CD4-positive, CD25-positive, alpha-beta regulatory T cell (primary cell): ENCODE measurements around the gene MFGE8. TPM values are rescaled to one million over a fixed set of nuclear protein-coding genes. Genes with fewer than 3 reads are reported as not detected.
A peak's percentile ranks its signal among the peaks of the same experiment; 100 is the strongest.

Experiments used
- ATAC-seq, 2 donors: fragments of 150-1000 bp; cut with Tn5 transposase; one replicate each; pipeline ENCODE4 v1.10.0; 2021; ENCODE audit warnings: low read depth in 2 of 2, moderate number of reproducible peaks in 2 of 2, moderate library complexity in 1 of 2
- DNase-seq, 3 donors: peaks; one replicate each; pipeline versions ENCODE4 v3.0.0 to v3.0.0-alpha.2; 2012 to 2022; ENCODE audit warnings: mixed read lengths in 1 of 3
- H3K27ac ChIP-seq: one replicate; pipeline ENCODE4 v1.7.0; 2013; ENCODE audit warnings: mild to moderate bottlenecking, low read length; ENCODE audit not compliant: insufficient read depth, poor library complexity, severe bottlenecking
- H3K27me3 ChIP-seq: one replicate; pipeline ENCODE4 v1.7.0; 2013; ENCODE audit warnings: low read length; ENCODE audit not compliant: control insufficient read depth, insufficient read depth
- H3K36me3 ChIP-seq: one replicate; pipeline ENCODE4 v1.7.0; 2013; ENCODE audit warnings: mild to moderate bottlenecking, low read length, moderate library complexity; ENCODE audit not compliant: control insufficient read depth, insufficient read depth
- H3K4me1 ChIP-seq: 2 replicates; pipeline ENCODE4 v1.7.0; 2013; ENCODE audit warnings: mild to moderate bottlenecking, low read length; ENCODE audit not compliant: insufficient read depth, control insufficient read depth, poor library complexity, severe bottlenecking
- H3K4me3 ChIP-seq: one replicate; pipeline ENCODE4 v1.7.0; 2013; ENCODE audit warnings: low read depth, mild to moderate bottlenecking, low read length, moderate library complexity
- H3K9me3 ChIP-seq, 2 experiments: 1 replicate in 1 of 2; 2 replicates in 1 of 2; pipeline ENCODE4 v1.7.0; 2013; ENCODE audit warnings: low read length in 2 of 2, mild to moderate bottlenecking in 1 of 2, moderate library complexity in 1 of 2; ENCODE audit not compliant: control insufficient read depth in 2 of 2
- H3K27ac Mint-ChIP-seq, 3 donors: one replicate each; pipeline ENCODE4 v1.8.0; 2020 to 2022; ENCODE audit warnings: mild to moderate bottlenecking in 3 of 3, mixed read lengths in 3 of 3, moderate library complexity in 2 of 3
- H3K27me3 Mint-ChIP-seq: one replicate; pipeline ENCODE4 v1.8.0; 2022; ENCODE audit warnings: mild to moderate bottlenecking, mixed read lengths
- H3K36me3 Mint-ChIP-seq: one replicate; pipeline ENCODE4 v1.8.0; 2020; ENCODE audit warnings: mixed read lengths
- H3K4me1 Mint-ChIP-seq, 4 donors: one replicate each; pipeline ENCODE4 v1.8.0; 2020 to 2022; ENCODE audit warnings: mixed read lengths in 4 of 4, mild to moderate bottlenecking in 1 of 4
- H3K4me3 Mint-ChIP-seq, 4 donors: one replicate each; pipeline ENCODE4 v1.8.0; 2020 to 2022; ENCODE audit warnings: mild to moderate bottlenecking in 4 of 4, mixed read lengths in 4 of 4, moderate library complexity in 3 of 4
- H3K9me3 Mint-ChIP-seq, 7 donors: one replicate each; pipeline ENCODE4 v1.8.0; 2020 to 2022; ENCODE audit warnings: mixed read lengths in 7 of 7, mild to moderate bottlenecking in 3 of 7, moderate library complexity in 2 of 7
- polyA plus RNA-seq, 4 donors: library from polyadenylated mRNA; unstranded; fragments of 300-500 nt; fragmentation: Illumina TruSeq; gene quantifications; one replicate each; pipeline ENCODE4 v1.2.3, GENCODE V29; 2021
- total RNA-seq: library from RNA; stranded (reverse); gene quantifications from one replicate; pipeline ENCODE4 v1.2.3, GENCODE V29; 2022

Gene MFGE8
- total and polyA plus RNA-seq, 5 donors from 2014 or later: 14.0 to 149 (median 14.4) TPM

- no peak overlapping the region for H3K4me3 ChIP-seq
- no peaks in the 10 kb centered on the region for H3K27me3 Mint-ChIP-seq
Measured at GRCh38 chr15:88917760-88918159, 4.6 kb upstream of the MFGE8 start.

GRCh38 chr15:88915354-88915753 lies 2.2 kb upstream of the MFGE8 start:
- H3K36me3 Mint-ChIP-seq: peaks cover 2% of the 10 kb centered on the region

More at GRCh38 chr15:88917760-88918159, 4.6 kb upstream of the MFGE8 start:
- Mint-ChIP-seq H3K36me3 (no peaks in the 10 kb centered on the region), H3K4me3 (peak overlapping the region in 1 of 4 donors; percentile 49), H3K9me3 (peaks cover 0 to 3% (median 0%) of the 10 kb centered on the region in 7 donors), H3K4me1 (peaks cover 4 to 35% (median 17%) of the 10 kb centered on the region in 4 donors), H3K27ac (peak overlapping the region in 2 of 3 donors; percentile 53 to 76)
- Histone ChIP-seq H3K27ac (no peak overlapping the region), H3K9me3 (no peaks in the 10 kb centered on the region), H3K4me1 (peaks cover 11% of the 10 kb centered on the region), H3K36me3 (no peaks in the 10 kb centered on the region), H3K27me3 (no peaks in the 10 kb centered on the region)
- DNase-seq: no peak
- no peak for ATAC-seq

GRCh38 chr15:88913850-88914169 lies 631 bp upstream of the MFGE8 start:
- Mint-ChIP-seq H3K27ac (peak overlapping the region; percentile 86 to 96 (median 95)), H3K36me3 (peaks cover 15% of the 10 kb centered on the region), H3K9me3 (no peaks in the 10 kb centered on the region), H3K4me3 (peak overlapping the region; percentile 89 to 100 (median 94)), H3K27me3 (no peaks in the 10 kb centered on the region), H3K4me1 (peaks cover 10 to 47% (median 30%) of the 10 kb centered on the region in 4 donors)
- H3K27me3 ChIP-seq: no peaks in the 10 kb centered on the region
- peaks cover 4% of the 10 kb centered on the region for H3K36me3 ChIP-seq
- peak overlapping the region; percentile 69 for H3K27ac ChIP-seq
- DNase-seq (no peak), ATAC-seq (no peak)
- peaks cover 25% of the 10 kb centered on the region for H3K4me1 ChIP-seq
- no peaks in the 10 kb centered on the region for H3K9me3 ChIP-seq
- peak overlapping the region; percentile 93 for H3K4me3 ChIP-seq

More at GRCh38 chr15:88915354-88915753, 2.2 kb upstream of the MFGE8 start:
- Histone ChIP-seq H3K9me3 (no peaks in the 10 kb centered on the region), H3K4me3 (no peak overlapping the region), H3K27me3 (no peaks in the 10 kb centered on the region), H3K36me3 (no peaks in the 10 kb centered on the region), H3K4me1 (peaks cover 27% of the 10 kb centered on the region), H3K27ac (no peak overlapping the region)
- Mint-ChIP-seq H3K4me3 (no peak overlapping the region), H3K27ac (no peak overlapping the region), H3K4me1 (peaks cover 12 to 45% (median 28%) of the 10 kb centered on the region in 4 donors), H3K9me3 (no peaks in the 10 kb centered on the region), H3K27me3 (no peaks in the 10 kb centered on the region)
- no peak for DNase-seq
- ATAC-seq: no peak

GRCh38 chr15:88912500-88912921 lies 668 bp downstream of the MFGE8 start:
- DNase-seq (no peak), ATAC-seq (no peak)
- Histone ChIP-seq H3K27ac (peak overlapping the region; percentile 69), H3K9me3 (no peaks in the 10 kb centered on the region), H3K36me3 (peaks cover 8% of the 10 kb centered on the region), H3K4me3 (peak overlapping the region; percentile 86), H3K4me1 (peaks cover 25% of the 10 kb centered on the region), H3K27me3 (no peaks in the 10 kb centered on the region)
- no peaks in the 10 kb centered on the region for H3K27me3 Mint-ChIP-seq
- H3K9me3 Mint-ChIP-seq: no peaks in the 10 kb centered on the region
- peak overlapping the region; percentile 89 to 100 (median 94) for H3K4me3 Mint-ChIP-seq
- peaks cover 10 to 53% (median 33%) of the 10 kb centered on the region in 4 donors for H3K4me1 Mint-ChIP-seq
- peaks cover 19% of the 10 kb centered on the region for H3K36me3 Mint-ChIP-seq
- H3K27ac Mint-ChIP-seq: peak overlapping the region; percentile 23 to 93 (median 91)

GRCh38 chr15:88911766-88912118 lies 1.4 kb downstream of the MFGE8 start:
- H3K36me3 Mint-ChIP-seq: peaks cover 23% of the 10 kb centered on the region
- DNase-seq (no peak), ATAC-seq (no peak)
- Histone ChIP-seq H3K4me3 (peak overlapping the region; percentile 86), H3K27ac (no peak overlapping the region), H3K9me3 (no peaks in the 10 kb centered on the region), H3K4me1 (peaks cover 25% of the 10 kb centered on the region), H3K27me3 (no peaks in the 10 kb centered on the region), H3K36me3 (peaks cover 8% of the 10 kb centered on the region)
- peaks cover 10 to 56% (median 33%) of the 10 kb centered on the region in 4 donors for H3K4me1 Mint-ChIP-seq
- no peaks in the 10 kb centered on the region for H3K9me3 Mint-ChIP-seq
- peak overlapping the region; percentile 89 to 100 (median 94) for H3K4me3 Mint-ChIP-seq
- no peaks in the 10 kb centered on the region for H3K27me3 Mint-ChIP-seq
- H3K27ac Mint-ChIP-seq: peak overlapping the region; percentile 91 to 94 (median 93)

GRCh38 chr15:88909956-88910831 lies 3.0 kb downstream of the MFGE8 start:
- Histone ChIP-seq H3K4me3 (no peak overlapping the region), H3K27me3 (no peaks in the 10 kb centered on the region), H3K27ac (no peak overlapping the region), H3K36me3 (peaks cover 11% of the 10 kb centered on the region), H3K4me1 (peaks cover 31% of the 10 kb centered on the region), H3K9me3 (no peaks in the 10 kb centered on the region)
- Mint-ChIP-seq H3K4me1 (peaks cover 10 to 69% (median 40%) of the 10 kb centered on the region in 4 donors), H3K27ac (peak overlapping the region; percentile 80 to 91 (median 90)), H3K9me3 (no peaks in the 10 kb centered on the region), H3K27me3 (no peaks in the 10 kb centered on the region), H3K36me3 (peaks cover 31% of the 10 kb centered on the region), H3K4me3 (peak overlapping the region; percentile 84 to 97 (median 90))
- DNase-seq (no peak), ATAC-seq (no peak)

- Histone ChIP-seq H3K9me3 (no peaks in the 10 kb centered on the region), H3K4me1 (peaks cover 43% of the 10 kb centered on the region), H3K36me3 (peaks cover 11% of the 10 kb centered on the region), H3K27ac (no peak overlapping the region), H3K4me3 (no peak overlapping the region), H3K27me3 (no peaks in the 10 kb centered on the region)
- DNase-seq (no peak), ATAC-seq (no peak)
- Mint-ChIP-seq H3K36me3 (peaks cover 33% of the 10 kb centered on the region), H3K27ac (peak overlapping the region; percentile 48 to 91 (median 90)), H3K27me3 (no peaks in the 10 kb centered on the region), H3K4me1 (peaks cover 10 to 82% (median 52%) of the 10 kb centered on the region in 4 donors), H3K4me3 (peak overlapping the region in 1 of 4 donors; percentile 4), H3K9me3 (no peaks in the 10 kb centered on the region)
Measured at GRCh38 chr15:88908697-88909621, 4.2 kb downstream of the MFGE8 start.
